ENCODE results near the gene UMAD1. TPM values are rescaled to one million over a fixed set of nuclear protein-coding genes. Genes with fewer than 3 reads are reported as not detected.
"Not testable (repeated sequence)": the region's sequence is repeated elsewhere in the genome, so short reads cannot be mapped to it uniquely, and the experiment has no call there.

Gene UMAD1
- total RNA-seq, 1 donor from 2014 or later: 18.6 TPM

- ATAC-seq: no peak
- DNase-seq (ENCODE audit: low spot score): no peak
- intact Hi-C loops (cut with DNase I): no loop called here
Observed at GRCh38 chr7:7810826-7811225, 170.3 kb downstream of the UMAD1 start.

- ATAC-seq (no peak), DNase-seq (ENCODE audit: low spot score) (no peak)
Observed at GRCh38 chr7:7812112-7812511, 171.6 kb downstream of the UMAD1 start.

GRCh38 chr7:7815395-7815794 is 174.8 kb downstream of the UMAD1 start:
- DNase-seq (ENCODE audit: low spot score) (no peak), ATAC-seq (no peak)
- intact Hi-C loops (cut with DNase I): no loop called here

More at GRCh38 chr7:7812112-7812511, 171.6 kb downstream of the UMAD1 start:
- intact Hi-C loops (cut with DNase I): no loop called here

GRCh38 chr7:7816084-7816483 is 175.5 kb downstream of the UMAD1 start:
- no peak for DNase-seq (ENCODE audit: low spot score)
- intact Hi-C loops (cut with DNase I): no loop called here
- no peak for ATAC-seq

GRCh38 chr7:7816816-7817536 is 176.4 kb downstream of the UMAD1 start:
- DNase-seq (ENCODE audit: low spot score) (no peak), ATAC-seq (no peak)
- intact Hi-C loops (cut with DNase I): no loop called here

GRCh38 chr7:7817748-7818147 is 177.2 kb downstream of the UMAD1 start:
- intact Hi-C loops (cut with DNase I): no loop called here
- ATAC-seq (no peak), DNase-seq (ENCODE audit: low spot score) (no peak)

- DNase-seq (ENCODE audit: low spot score); ATAC-seq; intact Hi-C loops (cut with DNase I): not testable (repeated sequence)
Observed at GRCh38 chr7:7818179-7818578, 177.6 kb downstream of the UMAD1 start.

- ATAC-seq: no peak
- DNase-seq (ENCODE audit: low spot score): no peak
- intact Hi-C loops (cut with DNase I): no loop called here
Observed at GRCh38 chr7:7819442-7820247, 179.1 kb downstream of the UMAD1 start.

GRCh38 chr7:7820409-7820808 is 179.9 kb downstream of the UMAD1 start:
- ATAC-seq: no peak
- intact Hi-C loops (cut with DNase I): no loop called here
- DNase-seq (ENCODE audit: low spot score): no peak

- intact Hi-C loops (cut with DNase I): no loop called here
- ATAC-seq (no peak), DNase-seq (ENCODE audit: low spot score) (no peak)
Observed at GRCh38 chr7:7820939-7821338, 180.4 kb downstream of the UMAD1 start.

GRCh38 chr7:7821517-7821916 is 181.0 kb downstream of the UMAD1 start:
- intact Hi-C loops (cut with DNase I): no loop called here
- ATAC-seq: no peak

GRCh38 chr7:7825294-7825693 is 184.7 kb downstream of the UMAD1 start:
- ATAC-seq; DNase-seq (ENCODE audit: low spot score); intact Hi-C loops (cut with DNase I): not testable (repeated sequence)

More at GRCh38 chr7:7821517-7821916, 181.0 kb downstream of the UMAD1 start:
- DNase-seq (ENCODE audit: low spot score): no peak

- intact Hi-C loops (cut with DNase I): no loop called here
- no peak for ATAC-seq
Observed at GRCh38 chr7:7829667-7830066, 189.1 kb downstream of the UMAD1 start.

GRCh38 chr7:7830122-7830878 is 189.7 kb downstream of the UMAD1 start:
- ATAC-seq: no peak
- no peak for DNase-seq (ENCODE audit: low spot score)
- intact Hi-C loops (cut with DNase I): no loop called here

More at GRCh38 chr7:7829667-7830066, 189.1 kb downstream of the UMAD1 start:
- no peak for DNase-seq (ENCODE audit: low spot score)

GRCh38 chr7:7832518-7832917 is 192.0 kb downstream of the UMAD1 start:
- ATAC-seq (no peak), DNase-seq (ENCODE audit: low spot score) (no peak)
- intact Hi-C loops (cut with DNase I): no loop called here

- intact Hi-C loops (cut with DNase I): no loop called here
- no peak for ATAC-seq
- no peak for DNase-seq (ENCODE audit: low spot score)
Observed at GRCh38 chr7:7834761-7835160, 194.2 kb downstream of the UMAD1 start.

GRCh38 chr7:7841027-7841426 is 200.5 kb downstream of the UMAD1 start:
- DNase-seq (ENCODE audit: low spot score) (no peak), ATAC-seq (no peak)
- intact Hi-C loops (cut with DNase I): no loop called here

GRCh38 chr7:7843240-7843639 is 202.7 kb downstream of the UMAD1 start:
- intact Hi-C loops (cut with DNase I): no loop called here
- ATAC-seq (no peak), DNase-seq (ENCODE audit: low spot score) (no peak)

- intact Hi-C loops (cut with DNase I): no loop called here
- no peak for DNase-seq (ENCODE audit: low spot score)
- ATAC-seq: no peak
Observed at GRCh38 chr7:7843972-7844371, 203.4 kb downstream of the UMAD1 start.

GRCh38 chr7:7848246-7848645 is 207.7 kb downstream of the UMAD1 start:
- intact Hi-C loops (cut with DNase I): no loop called here
- no peak for DNase-seq (ENCODE audit: low spot score)
- ATAC-seq: no peak

Measured in sciatic nerve (tissue), 2 donors.